ENCODE results near the gene PLXNA4.

PLXNA4 gene

GRCh38 chr7:132080967-132081668 is 495.2 kb downstream of the PLXNA4 start:
- in situ Hi-C loops (cut with HindIII; ENCODE audit: low sequenced_read_pairs): no loop called here

GRCh38 chr7:132080467-132080866 is 495.8 kb downstream of the PLXNA4 start:
- in situ Hi-C loops (cut with HindIII; ENCODE audit: low sequenced_read_pairs): no loop called here

- in situ Hi-C loops (cut with HindIII; ENCODE audit: low sequenced_read_pairs): no loop called here
These were observed 497.2 kb downstream of the PLXNA4 start for GRCh38 chr7:132078891-132079735.

- in situ Hi-C loops (cut with HindIII; ENCODE audit: low sequenced_read_pairs): no loop called here
These were observed 498.1 kb downstream of the PLXNA4 start for GRCh38 chr7:132077971-132078685.

- in situ Hi-C loops (cut with HindIII; ENCODE audit: low sequenced_read_pairs): no loop called here
These were observed 499.8 kb downstream of the PLXNA4 start for GRCh38 chr7:132076301-132077035.

- in situ Hi-C loops (cut with HindIII; ENCODE audit: low sequenced_read_pairs): no loop called here
These were observed 500.8 kb downstream of the PLXNA4 start for GRCh38 chr7:132075515-132075914.

GRCh38 chr7:132073920-132074589 is 502.2 kb downstream of the PLXNA4 start:
- in situ Hi-C loops (cut with HindIII; ENCODE audit: low sequenced_read_pairs): no loop called here

Data from DLD1 (cell line).